ENCODE results near the gene PROX1. TPM values are rescaled to one million over a fixed set of nuclear protein-coding genes. Genes with fewer than 3 reads are reported as not detected.

PROX1 gene
- total RNA-seq, 4 donors from 2014 or later = 0.68 to 2.8 (median 1.0) TPM

DNA sequence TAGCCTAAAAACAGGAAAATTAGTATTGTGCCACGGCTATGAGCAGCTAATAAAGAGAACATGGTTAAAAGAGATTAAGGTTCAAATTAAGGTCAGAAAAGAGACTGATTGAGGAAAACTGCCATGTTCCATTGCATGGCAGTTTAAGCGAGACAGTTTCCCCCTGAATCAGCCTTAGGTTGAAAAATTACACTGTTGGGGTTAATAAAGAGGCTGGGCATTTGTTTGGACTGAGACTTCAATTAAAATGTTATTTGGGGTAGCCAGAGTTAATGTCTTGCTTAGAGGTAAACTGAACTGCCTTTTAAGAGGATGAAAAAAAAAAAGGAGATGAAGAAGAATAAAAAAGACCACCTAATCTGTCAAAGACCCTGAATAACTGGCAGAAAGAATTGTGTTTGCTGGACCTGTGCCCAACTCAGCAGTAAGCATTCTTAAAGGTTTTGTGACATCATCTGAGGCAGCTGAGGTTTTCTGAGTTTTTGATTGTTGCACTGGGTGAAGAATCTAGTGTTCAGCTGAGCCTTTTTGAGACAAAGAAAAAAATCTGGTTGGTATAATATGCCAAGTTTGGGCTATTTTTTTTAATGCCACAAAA lies 17.7 kb upstream of the PROX1 start:
- TF ChIP-seq, protein P1, sequence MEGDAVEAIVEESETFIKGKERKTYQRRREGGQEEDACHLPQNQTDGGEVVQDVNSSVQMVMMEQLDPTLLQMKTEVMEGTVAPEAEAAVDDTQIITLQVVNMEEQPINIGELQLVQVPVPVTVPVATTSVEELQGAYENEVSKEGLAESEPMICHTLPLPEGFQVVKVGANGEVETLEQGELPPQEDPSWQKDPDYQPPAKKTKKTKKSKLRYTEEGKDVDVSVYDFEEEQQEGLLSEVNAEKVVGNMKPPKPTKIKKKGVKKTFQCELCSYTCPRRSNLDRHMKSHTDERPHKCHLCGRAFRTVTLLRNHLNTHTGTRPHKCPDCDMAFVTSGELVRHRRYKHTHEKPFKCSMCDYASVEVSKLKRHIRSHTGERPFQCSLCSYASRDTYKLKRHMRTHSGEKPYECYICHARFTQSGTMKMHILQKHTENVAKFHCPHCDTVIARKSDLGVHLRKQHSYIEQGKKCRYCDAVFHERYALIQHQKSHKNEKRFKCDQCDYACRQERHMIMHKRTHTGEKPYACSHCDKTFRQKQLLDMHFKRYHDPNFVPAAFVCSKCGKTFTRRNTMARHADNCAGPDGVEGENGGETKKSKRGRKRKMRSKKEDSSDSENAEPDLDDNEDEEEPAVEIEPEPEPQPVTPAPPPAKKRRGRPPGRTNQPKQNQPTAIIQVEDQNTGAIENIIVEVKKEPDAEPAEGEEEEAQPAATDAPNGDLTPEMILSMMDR (IDR thresholded peaks at IDR 0.05; ENCODE audit: low read depth) = no peak

DNA sequence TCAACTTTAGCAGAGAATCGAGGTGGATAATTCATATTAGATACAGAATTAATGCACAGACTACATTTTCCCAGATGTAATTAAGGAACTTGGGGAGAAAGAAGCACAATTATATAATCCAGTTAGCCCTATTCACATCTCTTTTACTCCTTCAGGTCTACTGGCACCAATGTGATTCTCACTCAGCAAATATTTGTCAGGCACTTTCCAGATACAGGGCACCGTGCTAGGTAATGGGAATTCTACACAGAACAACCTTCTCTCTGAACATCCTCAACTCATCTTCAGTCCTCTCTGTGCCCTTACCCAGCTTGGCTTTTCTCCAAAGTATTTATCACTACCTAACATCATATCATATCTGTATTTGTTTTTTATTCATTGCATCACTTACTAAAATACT lies 15.6 kb upstream of the PROX1 start:
- TF ChIP-seq, protein P1 (IDR thresholded peaks at IDR 0.05; ENCODE audit: low read depth) = no peak

DNA sequence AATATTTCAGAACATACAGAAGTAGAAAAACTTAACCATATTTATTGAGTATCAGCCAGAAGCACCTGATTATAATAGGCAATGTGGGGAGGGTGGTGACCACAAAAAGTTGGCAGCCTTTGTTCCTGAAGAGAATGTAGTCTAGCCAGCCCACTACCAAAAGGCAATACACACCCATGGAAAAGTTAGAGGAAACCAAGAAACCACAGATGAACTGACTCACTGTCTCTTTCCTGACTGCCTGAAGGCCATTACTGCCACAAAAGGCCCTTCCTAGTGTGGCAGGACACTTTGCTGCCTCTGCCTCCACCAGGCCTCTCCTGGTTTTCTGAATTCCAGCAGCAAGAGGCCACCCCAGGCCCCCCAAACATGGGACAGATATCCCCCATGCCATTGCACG lies 14.6 kb upstream of the PROX1 start:
- TF ChIP-seq, protein P1 (IDR thresholded peaks at IDR 0.05; ENCODE audit: low read depth) = no peak

DNA sequence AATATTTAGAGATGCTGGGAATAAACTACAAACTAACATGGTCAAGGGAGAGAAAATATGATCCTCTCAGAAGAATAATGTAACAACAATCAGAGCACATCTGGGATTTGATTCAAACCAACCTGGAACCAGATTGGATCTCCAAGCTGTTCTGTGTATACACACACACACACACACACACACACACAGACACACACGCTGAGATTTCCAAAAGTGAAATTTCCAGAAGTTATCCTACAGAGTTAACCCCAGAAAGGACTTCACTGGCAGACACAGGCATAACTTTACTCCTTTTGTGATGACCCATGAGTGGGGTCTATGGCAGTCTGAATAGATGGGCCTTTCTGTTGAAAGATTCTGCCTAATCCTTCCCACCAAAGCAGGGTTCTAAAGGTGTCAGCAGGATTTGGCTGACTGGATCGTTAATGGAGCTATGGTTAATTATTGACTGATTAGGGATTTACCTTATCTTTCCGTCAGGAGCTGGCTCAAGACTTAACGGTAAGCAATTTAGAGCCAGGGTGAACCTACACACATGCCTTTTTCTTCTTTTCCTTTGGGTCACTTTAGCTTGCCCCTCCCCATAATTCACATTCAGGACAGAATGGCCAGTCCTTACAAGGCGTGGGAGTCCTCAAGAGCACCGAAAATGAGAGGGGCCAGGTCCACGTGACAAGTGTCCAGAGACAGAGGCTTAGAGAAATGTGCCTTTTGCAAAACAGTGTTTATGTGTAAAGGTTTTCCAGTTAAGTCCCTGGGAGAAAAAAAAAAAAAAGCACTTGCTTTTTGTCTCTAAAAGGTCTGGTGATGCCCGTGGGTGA lies 10.9 kb upstream of the PROX1 start:
- TF ChIP-seq, protein P1 (IDR thresholded peaks at IDR 0.05; ENCODE audit: low read depth) = no peak

DNA sequence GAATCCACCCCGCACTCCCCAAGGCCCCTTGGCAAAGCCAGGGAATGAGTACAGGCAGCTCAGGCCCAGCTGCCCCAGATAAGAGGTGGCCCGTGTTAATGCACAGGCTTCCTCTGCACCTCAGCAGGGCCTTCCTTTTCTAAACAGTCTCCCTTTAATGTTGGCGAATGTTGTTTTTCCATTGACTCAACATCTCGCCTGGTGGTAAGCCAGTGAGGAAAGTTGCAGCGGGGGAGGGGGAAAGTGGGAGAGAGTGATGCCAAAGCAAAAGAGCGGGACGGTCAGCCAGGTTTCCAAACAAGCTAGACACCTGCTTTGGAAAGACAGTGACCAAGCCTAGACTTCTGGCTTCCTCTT lies 10.3 kb upstream of the PROX1 start:
- TF ChIP-seq, protein P1 (IDR thresholded peaks at IDR 0.05; ENCODE audit: low read depth) = no peak

DNA sequence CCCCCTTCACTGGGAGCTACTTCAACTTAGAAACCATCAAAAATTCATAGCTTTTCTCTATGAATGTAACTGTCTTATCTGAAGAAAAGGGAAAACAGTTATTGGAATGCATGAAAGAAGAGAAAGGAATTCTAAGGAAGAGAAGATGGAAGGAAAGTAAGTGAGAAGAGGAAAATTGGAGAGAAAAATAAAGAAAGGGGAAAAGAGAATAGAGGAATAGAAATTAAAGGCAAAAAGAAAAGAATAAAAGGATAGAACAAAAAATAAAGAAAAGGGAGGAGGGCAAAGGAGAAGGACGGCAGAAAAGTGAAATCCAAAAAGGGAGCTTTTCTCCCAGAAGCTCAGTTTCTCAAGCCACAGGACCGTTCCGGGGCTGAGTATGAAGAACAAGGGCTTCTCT lies 9.9 kb upstream of the PROX1 start:
- TF ChIP-seq, protein P1 (IDR thresholded peaks at IDR 0.05; ENCODE audit: low read depth) = no peak

DNA sequence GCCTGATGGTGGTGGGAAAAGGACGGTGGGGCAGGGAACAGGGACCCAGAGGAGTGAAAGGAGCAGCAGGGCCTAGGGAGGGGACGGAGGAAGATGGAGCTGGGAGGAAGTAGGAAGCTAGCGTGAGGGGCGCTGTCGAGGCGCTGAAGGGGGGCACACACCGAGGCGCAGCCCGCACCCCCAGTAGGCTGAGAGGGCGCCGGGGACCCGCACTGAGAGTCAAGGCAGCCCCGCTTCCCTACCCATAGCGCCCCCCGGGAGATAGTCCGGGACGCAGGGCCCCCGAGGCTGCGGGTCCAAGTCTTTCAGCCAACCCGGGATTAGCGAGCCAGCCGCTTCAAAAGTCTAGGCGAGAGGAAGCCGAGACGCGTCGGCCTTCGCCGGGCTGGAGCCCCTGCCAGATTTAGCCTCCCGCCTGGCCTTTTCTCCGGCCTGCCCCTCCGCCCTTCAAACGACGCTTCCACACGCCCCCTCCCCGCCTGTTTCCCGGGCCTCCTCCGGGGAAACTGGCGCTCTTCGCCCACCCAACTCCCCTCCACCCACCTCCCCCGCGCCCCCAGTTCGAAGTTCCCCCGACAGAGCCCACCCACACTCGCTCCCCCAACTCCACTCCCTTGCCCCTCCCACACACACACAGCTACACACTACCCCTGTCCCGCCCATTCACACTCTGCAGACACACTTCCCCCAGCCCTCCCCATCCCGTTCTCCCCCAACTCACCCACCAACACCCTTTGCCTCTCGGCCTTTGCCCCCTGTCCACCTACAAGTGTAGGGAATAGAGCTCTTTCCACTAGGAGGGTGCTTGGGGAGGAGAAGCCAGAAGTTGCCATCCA lies 7.8 kb upstream of the PROX1 start:
- TF ChIP-seq, protein P1 (IDR thresholded peaks at IDR 0.05; ENCODE audit: low read depth) = no peak

All from subcutaneous adipose tissue (tissue), 4 donors.